Activated T-cell treated with anti-CD3 and anti-CD28 coated beads, Interleukin-2, amount 50 U/mL, for 24 hours (primary cell): Measurements from ENCODE around the gene TRIM17.

Source experiments
- DNase-seq: peaks from one replicate; pipeline ENCODE4 v3.0.0-alpha.2; 2020
- H3K27ac Mint-ChIP-seq: 2 replicates; pipeline ENCODE4 v1.8.0; 2020; ENCODE audit warnings: mild to moderate bottlenecking, mixed read lengths
- H3K27me3 Mint-ChIP-seq: 2 replicates; pipeline ENCODE4 v1.8.0; 2020; ENCODE audit warnings: mixed read lengths
- H3K36me3 Mint-ChIP-seq: 2 replicates; pipeline ENCODE4 v1.8.0; 2020; ENCODE audit warnings: low read depth, mixed read lengths
- H3K4me1 Mint-ChIP-seq: 2 replicates; pipeline ENCODE4 v1.8.0; 2020; ENCODE audit warnings: low read depth, mixed read lengths
- H3K4me3 Mint-ChIP-seq: 2 replicates; pipeline ENCODE4 v1.8.0; 2020; ENCODE audit warnings: mild to moderate bottlenecking, moderate library complexity, mixed read lengths
- H3K9me3 Mint-ChIP-seq: 2 replicates; pipeline ENCODE4 v1.8.0; 2020; ENCODE audit warnings: mixed read lengths

Gene TRIM17

GRCh38 chr1:228416217-228416933 lies at the start of gene TRIM17:
TSS of gene TRIM17 (minus strand) at chr1:228416861. CDS start at chr1:228415072, 1,789 bp downstream.
- no peaks in the 10 kb centered on the region for H3K9me3 Mint-ChIP-seq
- H3K4me1 Mint-ChIP-seq, result peaks cover 19% of the 10 kb centered on the region
- H3K36me3 Mint-ChIP-seq, result no peaks in the 10 kb centered on the region
- peak within 1 kb of the TSS; percentile 70 for H3K27ac Mint-ChIP-seq
- H3K27me3 Mint-ChIP-seq, result peaks cover 10% of the 10 kb centered on the region
- DNase-seq, result peak; percentile 71
- peak within 1 kb of the TSS; percentile 75 for H3K4me3 Mint-ChIP-seq

GRCh38 chr1:228465571-228466146 lies 49.0 kb upstream of the TRIM17 start:
- H3K27ac Mint-ChIP-seq, result peak overlapping the region; percentile 18
- no peak for DNase-seq
- peaks cover 48% of the 10 kb centered on the region for H3K4me1 Mint-ChIP-seq
- peak overlapping the region; percentile 88 for H3K4me3 Mint-ChIP-seq
- no peaks in the 10 kb centered on the region for H3K9me3 Mint-ChIP-seq
- H3K36me3 Mint-ChIP-seq, result peaks cover 5% of the 10 kb centered on the region
- peaks cover 14% of the 10 kb centered on the region for H3K27me3 Mint-ChIP-seq

GRCh38 chr1:228465141-228465540 lies 48.5 kb upstream of the TRIM17 start:
- Mint-ChIP-seq H3K36me3 (peaks cover 5% of the 10 kb centered on the region), H3K27ac (peak overlapping the region; percentile 93), H3K4me1 (peaks cover 50% of the 10 kb centered on the region), H3K4me3 (peak overlapping the region; percentile 88), H3K9me3 (no peaks in the 10 kb centered on the region), H3K27me3 (peaks cover 12% of the 10 kb centered on the region)
- DNase-seq, result no peak

GRCh38 chr1:228464487-228464983 lies 47.9 kb upstream of the TRIM17 start:
- Mint-ChIP-seq H3K9me3 (no peaks in the 10 kb centered on the region), H3K27me3 (peaks cover 8% of the 10 kb centered on the region), H3K4me1 (peaks cover 52% of the 10 kb centered on the region), H3K27ac (peak overlapping the region; percentile 93), H3K36me3 (peaks cover 5% of the 10 kb centered on the region), H3K4me3 (peak overlapping the region; percentile 88)
- DNase-seq, result peak; percentile 86

- peaks cover 3% of the 10 kb centered on the region for H3K27me3 Mint-ChIP-seq
These were observed 47.1 kb upstream of the TRIM17 start for GRCh38 chr1:228463559-228464455.

DNA sequence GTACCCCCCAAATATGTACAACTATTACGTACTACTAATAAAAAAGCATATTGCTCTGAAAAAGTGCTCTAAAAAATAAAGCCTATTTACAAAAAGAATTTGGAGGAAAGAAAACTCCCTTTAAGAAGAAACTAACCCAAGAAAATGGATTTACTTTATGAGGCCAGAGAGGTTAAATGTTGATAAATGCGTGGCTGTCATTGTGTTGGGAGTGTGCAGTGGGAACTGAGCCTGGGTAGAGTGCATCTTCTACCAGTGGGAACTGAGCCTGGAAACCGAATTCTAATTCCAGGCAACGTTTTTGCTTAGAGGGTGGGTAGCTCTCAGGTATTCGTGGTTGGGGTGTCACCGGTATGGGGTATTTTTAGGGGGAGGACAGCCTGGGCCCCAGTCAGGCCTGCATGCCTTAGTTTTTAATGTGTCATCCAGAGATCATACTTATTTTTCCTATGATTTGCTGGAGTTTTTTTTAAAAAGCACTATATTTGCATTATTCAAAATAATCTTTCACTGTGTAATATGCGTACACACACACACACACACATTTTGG lies 46.4 kb upstream of the TRIM17 start:
- no peak for DNase-seq
- H3K4me1 Mint-ChIP-seq, result peaks cover 62% of the 10 kb centered on the region
- H3K27ac Mint-ChIP-seq, result peak overlapping the region; percentile 93
- peak overlapping the region; percentile 88 for H3K4me3 Mint-ChIP-seq
- no peaks in the 10 kb centered on the region for H3K27me3 Mint-ChIP-seq
- H3K9me3 Mint-ChIP-seq, result no peaks in the 10 kb centered on the region
- H3K36me3 Mint-ChIP-seq, result peaks cover 12% of the 10 kb centered on the region

More at GRCh38 chr1:228463559-228464455, 47.1 kb upstream of the TRIM17 start:
- Mint-ChIP-seq H3K27ac (peak overlapping the region; percentile 93), H3K9me3 (no peaks in the 10 kb centered on the region), H3K36me3 (peaks cover 8% of the 10 kb centered on the region), H3K4me1 (peaks cover 57% of the 10 kb centered on the region), H3K4me3 (peak overlapping the region; percentile 88)
- DNase-seq, result peak; percentile 72

- no peak for DNase-seq
- Mint-ChIP-seq H3K27ac (peak overlapping the region; percentile 93), H3K4me3 (peak overlapping the region; percentile 88), H3K9me3 (no peaks in the 10 kb centered on the region), H3K4me1 (peaks cover 64% of the 10 kb centered on the region), H3K27me3 (no peaks in the 10 kb centered on the region), H3K36me3 (peaks cover 13% of the 10 kb centered on the region)
These were observed 45.9 kb upstream of the TRIM17 start for GRCh38 chr1:228462560-228462959.

DNA sequence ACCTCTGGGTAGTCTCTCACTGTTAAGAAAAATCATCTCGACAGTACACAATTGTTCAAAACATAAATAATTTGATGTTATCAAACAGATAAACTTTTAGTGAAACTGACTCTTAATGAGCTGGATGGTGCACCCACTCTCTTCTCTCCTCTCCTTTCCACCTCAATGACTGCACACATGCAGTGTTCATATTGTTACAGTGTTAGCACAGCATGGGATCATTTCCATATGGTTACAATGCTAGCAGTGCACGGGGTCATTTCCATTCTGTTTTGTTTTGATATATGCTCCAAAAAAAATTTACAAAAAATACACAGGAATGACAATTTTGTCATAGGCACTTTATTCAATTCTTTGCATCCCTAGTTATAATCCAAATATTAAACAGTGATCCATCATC lies 44.2 kb upstream of the TRIM17 start:
- no peak overlapping the region for H3K27ac Mint-ChIP-seq
- DNase-seq, result no peak
- peak overlapping the region; percentile 41 for H3K4me3 Mint-ChIP-seq
- peaks cover 23% of the 10 kb centered on the region for H3K36me3 Mint-ChIP-seq
- no peaks in the 10 kb centered on the region for H3K9me3 Mint-ChIP-seq
- H3K27me3 Mint-ChIP-seq, result no peaks in the 10 kb centered on the region
- peaks cover 62% of the 10 kb centered on the region for H3K4me1 Mint-ChIP-seq

DNA sequence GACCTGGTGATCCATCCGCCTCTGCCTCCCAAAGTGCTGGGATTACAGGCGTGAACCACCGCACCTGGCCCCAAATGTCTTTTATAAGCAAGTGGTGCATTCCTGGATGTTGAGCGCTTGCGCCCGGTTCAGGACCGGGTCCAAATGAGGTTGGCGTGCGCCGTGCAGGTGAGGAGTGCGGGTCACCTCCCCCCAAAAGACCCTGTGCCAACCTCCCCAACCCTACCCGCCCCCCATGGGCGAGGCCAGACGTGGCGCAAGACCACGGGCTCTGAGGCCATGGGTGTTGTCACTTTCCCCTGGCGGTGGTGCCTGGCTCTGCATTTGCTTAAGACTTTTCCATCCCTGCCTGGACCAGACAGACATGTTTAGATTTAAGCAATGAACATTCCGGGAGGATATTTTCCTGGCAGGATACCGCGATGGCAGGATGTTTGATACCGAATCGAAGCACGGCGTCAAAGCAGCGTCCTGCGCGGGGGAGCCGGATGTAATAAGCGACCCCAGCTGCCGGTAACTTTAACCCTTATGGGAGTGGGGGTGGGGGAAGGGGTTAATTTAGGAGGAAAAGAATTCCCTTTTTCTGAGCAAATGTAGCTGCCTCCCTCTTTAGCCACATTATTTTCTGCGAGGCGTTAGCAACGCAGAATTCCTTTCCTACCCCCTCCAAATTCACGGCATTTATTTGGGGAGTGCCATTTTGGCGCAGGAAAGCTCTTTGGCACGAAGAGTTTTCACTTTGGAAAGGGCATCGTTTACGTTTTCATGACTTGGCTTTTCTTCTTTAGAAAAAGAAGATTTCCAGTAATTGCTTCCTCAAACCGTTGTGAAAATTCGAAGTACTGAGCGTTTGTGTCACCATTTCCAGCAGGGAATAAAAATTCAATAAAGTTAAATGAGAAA lies 42.7 kb upstream of the TRIM17 start:
- peaks cover 30% of the 10 kb centered on the region for H3K36me3 Mint-ChIP-seq
- peak overlapping the region; percentile 99 for H3K27ac Mint-ChIP-seq
- H3K9me3 Mint-ChIP-seq, result no peaks in the 10 kb centered on the region
- peaks cover 56% of the 10 kb centered on the region for H3K4me1 Mint-ChIP-seq
- DNase-seq, result peak; percentile 71
- peak overlapping the region; percentile 100 for H3K4me3 Mint-ChIP-seq
- H3K27me3 Mint-ChIP-seq, result no peaks in the 10 kb centered on the region

- no peaks in the 10 kb centered on the region for H3K9me3 Mint-ChIP-seq
- peak overlapping the region; percentile 99 for H3K27ac Mint-ChIP-seq
- H3K4me3 Mint-ChIP-seq, result peak overlapping the region; percentile 100
- no peaks in the 10 kb centered on the region for H3K27me3 Mint-ChIP-seq
- H3K4me1 Mint-ChIP-seq, result peaks cover 47% of the 10 kb centered on the region
- DNase-seq, result peak; percentile 89
- peaks cover 38% of the 10 kb centered on the region for H3K36me3 Mint-ChIP-seq
These were observed 40.9 kb upstream of the TRIM17 start for GRCh38 chr1:228457396-228458176.

- DNase-seq, result no peak
- H3K27ac Mint-ChIP-seq, result peak overlapping the region; percentile 99
- H3K9me3 Mint-ChIP-seq, result no peaks in the 10 kb centered on the region
- no peaks in the 10 kb centered on the region for H3K27me3 Mint-ChIP-seq
- H3K36me3 Mint-ChIP-seq, result peaks cover 38% of the 10 kb centered on the region
- peaks cover 43% of the 10 kb centered on the region for H3K4me1 Mint-ChIP-seq
- peak overlapping the region; percentile 100 for H3K4me3 Mint-ChIP-seq
These were observed 40.3 kb upstream of the TRIM17 start for GRCh38 chr1:228457017-228457395.

- Mint-ChIP-seq H3K27ac (peak overlapping the region; percentile 99), H3K4me3 (peak overlapping the region; percentile 100), H3K36me3 (peaks cover 38% of the 10 kb centered on the region), H3K27me3 (no peaks in the 10 kb centered on the region), H3K4me1 (peaks cover 40% of the 10 kb centered on the region), H3K9me3 (no peaks in the 10 kb centered on the region)
- no peak for DNase-seq
These were observed 39.8 kb upstream of the TRIM17 start for GRCh38 chr1:228456252-228457016.
